ENCODE data around the gene TMEM25.
"Not testable (repeated sequence)": the region's sequence is repeated elsewhere in the genome, so short reads cannot be mapped to it uniquely, and the experiment has no call there.

The TMEM25 gene

GRCh38 chr11:118570787-118571186 is 39.8 kb downstream of the TMEM25 start:
- Histone ChIP-seq H3K9me3 (ENCODE audit: control insufficient read depth, insufficient read depth, low read length) (no peaks in the 10 kb centered on the region), H4K20me1 (ENCODE audit: control insufficient read depth, insufficient read depth, low read depth, low read length) (peaks cover 16% of the 10 kb centered on the region), H3K4me3 (ENCODE audit: low read length) (no peak overlapping the region), H3K36me3 (ENCODE audit: control insufficient read depth, low read length) (peaks cover 22% of the 10 kb centered on the region), H3K4me1 (ENCODE audit: control insufficient read depth, low read length) (peaks cover 32% of the 10 kb centered on the region), H3K27me3 (ENCODE audit: control insufficient read depth, low read length) (no peaks in the 10 kb centered on the region), H3K9me2 (replicated peaks; ENCODE audit: control insufficient read depth, low read length) (no peaks in the 10 kb centered on the region), H3K27ac (ENCODE audit: low read depth, low read length) (no peak overlapping the region), H3K4me2 (ENCODE audit: low read length) (no peak overlapping the region), H3K79me2 (ENCODE audit: control insufficient read depth, low read length) (peaks cover 43% of the 10 kb centered on the region), H3F3A (ENCODE audit: control insufficient read depth, insufficient read depth) (peaks cover 6% of the 10 kb centered on the region)
- no peak for TF ChIP-seq EZH2phosphoT487 (IDR thresholded peaks at IDR 0.05; ENCODE audit: borderline replicate concordance, low read length)

GRCh38 chr11:118571701-118572060 is 40.7 kb downstream of the TMEM25 start:
- not testable (repeated sequence) for H3K9me2 ChIP-seq (replicated peaks; ENCODE audit: control insufficient read depth, low read length); H3K9me3 ChIP-seq (ENCODE audit: control insufficient read depth, insufficient read depth, low read length); H3K27me3 ChIP-seq (ENCODE audit: control insufficient read depth, low read length); H3F3A ChIP-seq (ENCODE audit: control insufficient read depth, insufficient read depth)
- H3K79me2 ChIP-seq (ENCODE audit: control insufficient read depth, low read length), result peaks cover 52% of the 10 kb centered on the region
- peak overlapping the region; percentile 99 for H3K4me3 ChIP-seq (ENCODE audit: low read length)
- peaks cover 17% of the 10 kb centered on the region for H4K20me1 ChIP-seq (ENCODE audit: control insufficient read depth, insufficient read depth, low read depth, low read length)
- peaks cover 24% of the 10 kb centered on the region for H3K36me3 ChIP-seq (ENCODE audit: control insufficient read depth, low read length)
- peaks cover 30% of the 10 kb centered on the region for H3K4me1 ChIP-seq (ENCODE audit: control insufficient read depth, low read length)
- H3K4me2 ChIP-seq (ENCODE audit: low read length), result peak overlapping the region; percentile 89
- peak overlapping the region; percentile 15; the same call in 1 of the 2 replicates for H3K27ac ChIP-seq (ENCODE audit: low read depth, low read length)

- H3K9me2 ChIP-seq (replicated peaks; ENCODE audit: control insufficient read depth, low read length), result no peaks in the 10 kb centered on the region
- peaks cover 24% of the 10 kb centered on the region for H3K36me3 ChIP-seq (ENCODE audit: control insufficient read depth, low read length)
- H3K79me2 ChIP-seq (ENCODE audit: control insufficient read depth, low read length), result peaks cover 58% of the 10 kb centered on the region
- peak within 1 kb of the TSS; percentile 62 for H3K27ac ChIP-seq (ENCODE audit: low read depth, low read length)
- peak within 1 kb of the TSS; percentile 89 for H3K4me2 ChIP-seq (ENCODE audit: low read length)
- H3K27me3 ChIP-seq (ENCODE audit: control insufficient read depth, low read length), result no peaks in the 10 kb centered on the region
- peaks cover 30% of the 10 kb centered on the region for H3K4me1 ChIP-seq (ENCODE audit: control insufficient read depth, low read length)
- peaks cover 6% of the 10 kb centered on the region for H3F3A ChIP-seq (ENCODE audit: control insufficient read depth, insufficient read depth)
- peak within 1 kb of the TSS; percentile 99 for H3K4me3 ChIP-seq (ENCODE audit: low read length)
- no peaks in the 10 kb centered on the region for H3K9me3 ChIP-seq (ENCODE audit: control insufficient read depth, insufficient read depth, low read length)
- H4K20me1 ChIP-seq (ENCODE audit: control insufficient read depth, insufficient read depth, low read depth, low read length), result peaks cover 17% of the 10 kb centered on the region
- TF ChIP-seq CTCF (IDR thresholded peaks at IDR 0.05; ENCODE audit: low read depth, low read length, poor library complexity, severe bottlenecking), result no peak
- TF ChIP-seq EZH2phosphoT487 (IDR thresholded peaks at IDR 0.05; ENCODE audit: borderline replicate concordance, low read length), result no peak
Measured at GRCh38 chr11:118572061-118572980, 41.3 kb downstream of the TMEM25 start, which contains the start of gene ARCN1. ARCN1 (plus strand) TSS chr11:118572409; CDS start chr11:118572548, 139 bp downstream.

- Histone ChIP-seq H3K36me3 (ENCODE audit: control insufficient read depth, low read length) (peaks cover 24% of the 10 kb centered on the region), H4K20me1 (ENCODE audit: control insufficient read depth, insufficient read depth, low read depth, low read length) (peaks cover 17% of the 10 kb centered on the region), H3K4me1 (ENCODE audit: control insufficient read depth, low read length) (peaks cover 30% of the 10 kb centered on the region), H3K79me2 (ENCODE audit: control insufficient read depth, low read length) (peaks cover 66% of the 10 kb centered on the region), H3K9me2 (replicated peaks; ENCODE audit: control insufficient read depth, low read length) (no peaks in the 10 kb centered on the region), H3F3A (ENCODE audit: control insufficient read depth, insufficient read depth) (no peaks in the 10 kb centered on the region), H3K4me2 (ENCODE audit: low read length) (peak overlapping the region; percentile 89), H3K27ac (ENCODE audit: low read depth, low read length) (peak overlapping the region; percentile 62), H3K4me3 (ENCODE audit: low read length) (peak overlapping the region; percentile 99), H3K27me3 (ENCODE audit: control insufficient read depth, low read length) (no peaks in the 10 kb centered on the region), H3K9me3 (ENCODE audit: control insufficient read depth, insufficient read depth, low read length) (no peaks in the 10 kb centered on the region)
- TF ChIP-seq CTCF (IDR thresholded peaks at IDR 0.05; ENCODE audit: low read depth, low read length, poor library complexity, severe bottlenecking) (no peak), EZH2phosphoT487 (IDR thresholded peaks at IDR 0.05; ENCODE audit: borderline replicate concordance, low read length) (no peak)
Measured at GRCh38 chr11:118572981-118573550, 42.1 kb downstream of the TMEM25 start.

Data from DOHH2 (cell line).